IMR-90 (cell line): ENCODE results near the gene ZNF223. TPM values are rescaled to one million over a fixed set of nuclear protein-coding genes. Genes with fewer than 3 reads are reported as not detected.
A peak's percentile ranks its signal among the peaks of the same experiment; 100 is the strongest.

Source experiments
- CEBPB ChIP-seq: IDR thresholded peaks from 2 replicates; pipeline ENCODE4 v1.6.1; 2012; ENCODE audit warnings: low read depth, low read length, improper control_type of control experiment
- POLR2A ChIP-seq: IDR thresholded peaks from 2 replicates; pipeline ENCODE4 v1.6.1; 2012; ENCODE audit warnings: mild to moderate bottlenecking, low read depth, low read length
- RCOR1 ChIP-seq: IDR thresholded peaks from 2 replicates; pipeline ENCODE4 v1.6.1; 2012; ENCODE audit warnings: mild to moderate bottlenecking, low read length, improper control_type of control experiment; ENCODE audit not compliant: insufficient replicate concordance
- polyA plus RNA-seq, 3 experiments: library from polyadenylated mRNA; depleted of rRNA; stranded (reverse); fragments of >200 nt; gene quantifications; 2 replicates each; pipeline ENCODE4 v1.2.3, GENCODE V29; 2012; ENCODE audit warnings: low replicate concordance in 1 of 3
- total RNA-seq: library from RNA; depleted of rRNA; stranded (reverse); fragments of >200 nt; gene quantifications from 2 replicates; pipeline ENCODE4 v1.2.3, GENCODE V29; 2012
- TF ChIP-seq, protein P1 (sequence below): conservative IDR thresholded peaks from 2 replicates; pipeline ENCODE4 v1.5.1; 2012; ENCODE audit warnings: mild to moderate bottlenecking, low read depth, low read length, improper control_type of control experiment

The ZNF223 gene
- total and polyA plus RNA-seq, 2 of the 4 experiments (the other 2 are of a cell fraction), result 2.3 to 16.5 TPM

- TF ChIP-seq, protein P1, sequence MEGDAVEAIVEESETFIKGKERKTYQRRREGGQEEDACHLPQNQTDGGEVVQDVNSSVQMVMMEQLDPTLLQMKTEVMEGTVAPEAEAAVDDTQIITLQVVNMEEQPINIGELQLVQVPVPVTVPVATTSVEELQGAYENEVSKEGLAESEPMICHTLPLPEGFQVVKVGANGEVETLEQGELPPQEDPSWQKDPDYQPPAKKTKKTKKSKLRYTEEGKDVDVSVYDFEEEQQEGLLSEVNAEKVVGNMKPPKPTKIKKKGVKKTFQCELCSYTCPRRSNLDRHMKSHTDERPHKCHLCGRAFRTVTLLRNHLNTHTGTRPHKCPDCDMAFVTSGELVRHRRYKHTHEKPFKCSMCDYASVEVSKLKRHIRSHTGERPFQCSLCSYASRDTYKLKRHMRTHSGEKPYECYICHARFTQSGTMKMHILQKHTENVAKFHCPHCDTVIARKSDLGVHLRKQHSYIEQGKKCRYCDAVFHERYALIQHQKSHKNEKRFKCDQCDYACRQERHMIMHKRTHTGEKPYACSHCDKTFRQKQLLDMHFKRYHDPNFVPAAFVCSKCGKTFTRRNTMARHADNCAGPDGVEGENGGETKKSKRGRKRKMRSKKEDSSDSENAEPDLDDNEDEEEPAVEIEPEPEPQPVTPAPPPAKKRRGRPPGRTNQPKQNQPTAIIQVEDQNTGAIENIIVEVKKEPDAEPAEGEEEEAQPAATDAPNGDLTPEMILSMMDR, result no peak
- TF ChIP-seq POLR2A, result peak; percentile 36; the same call in 1 of the 2 replicates
- peak; percentile 91 for TF ChIP-seq CEBPB
- TF ChIP-seq RCOR1, result no peak
Observed at GRCh38 chr19:44002566-44003460, 49.0 kb upstream of the ZNF223 start, which contains the start of gene ZNF230 (continued).
